Putamen (tissue), 1 donor: ENCODE data around the gene ARHGEF1.

Experiments used
- DNase-seq: peaks from one replicate; pipeline ENCODE4 v3.0.0-alpha.2; 2016; ENCODE audit warnings: low spot score

The ARHGEF1 gene

DNA sequence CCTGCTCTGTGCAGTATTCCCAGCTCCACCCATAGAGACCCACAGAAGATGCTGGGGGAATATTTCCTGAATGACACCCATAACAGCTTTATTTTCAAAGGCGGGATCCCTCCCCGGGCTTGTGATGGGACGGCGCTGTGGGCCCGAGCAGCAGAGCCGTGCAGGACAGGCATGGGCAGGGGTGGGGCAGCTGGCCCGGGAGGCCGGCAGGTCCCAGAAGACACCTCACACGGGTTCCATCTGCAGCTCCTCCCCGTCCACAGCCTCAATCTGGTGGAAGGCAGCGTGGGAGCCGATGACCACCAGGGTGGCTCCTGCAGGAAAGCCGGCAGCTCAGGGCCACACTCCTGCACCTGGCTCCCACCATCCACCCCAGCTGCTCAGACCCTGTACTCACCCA lies 73.6 kb downstream of the ARHGEF1 start:
- DNase-seq, result no peak
